A549 (cell line): Measurements from ENCODE around the gene NKX3-2. TPM values are rescaled to one million over a fixed set of nuclear protein-coding genes. Genes with fewer than 3 reads are reported as not detected.

ENCODE experiments used
- ATAC-seq, 2 experiments: fragments of 200-7000 bp in 1 of 2; fragments of >200 bp in 1 of 2; cut with Nextera tagmentation in 1 of 2; cut with Tn5 transposase in 1 of 2; 3 replicates each; pipeline versions ENCODE4 v1.8.0 to v1.9.1; 2018 to 2020; ENCODE audit warnings: mild to moderate bottlenecking in 1 of 2, moderate library complexity in 1 of 2
- CTCF ChIA-PET: fragments of 300-600 bp; sonication (Branson Sonifier 250); formaldehyde crosslinking; extraction: SDS; loops from one replicate; lab custom pipeline; 2021; ENCODE audit warnings: antibody characterized with exemption, inconsistent platforms; lab: Yijun Ruan, JAX
- POLR2A ChIA-PET: fragments of 350-600 bp; formaldehyde crosslinking; extraction: SDS; loops from one replicate; lab custom pipeline; 2021; ENCODE audit warnings: antibody characterized with exemption, inconsistent platforms; lab: Yijun Ruan, JAX
- DNase-seq, 2 experiments: peaks; one replicate each; pipeline versions ENCODE4 v3.0.0 to v3.0.0-alpha.2; 2011 to 2016; ENCODE audit warnings: low read depth in 1 of 2, low spot score in 1 of 2
- FAIRE-seq: peaks from 2 replicates; lab custom pipeline; 2011; peaks lifted over from hg19 to GRCh38; lab: Jason Lieb, UNC
- H3K27ac ChIP-seq, 2 experiments: fragments of >200 bp; sonication (Bioruptor Twin); formaldehyde crosslinking; 3 replicates each; pipeline ENCODE4 v1.5.1; 2016 to 2017
- H3K4me1 ChIP-seq: fragments of >200 bp; sonication (Bioruptor Twin); formaldehyde crosslinking; 3 replicates; pipeline ENCODE4 v1.6.1; 2016
- H3K4me2 ChIP-seq: fragments of >200 bp; sonication (Bioruptor Twin); formaldehyde crosslinking; 3 replicates; pipeline ENCODE4 v1.6.1; 2016
- H3K4me3 ChIP-seq: fragments of >200 bp; sonication (Bioruptor Twin); formaldehyde crosslinking; 3 replicates; pipeline ENCODE4 v1.5.1; 2016
- H3K9me3 ChIP-seq: fragments of >200 bp; sonication (Bioruptor Twin); formaldehyde crosslinking; 3 replicates; pipeline ENCODE4 v1.6.1; 2016
- BHLHE40 ChIP-seq: IDR thresholded peaks from 2 replicates; pipeline ENCODE4 v1.6.1; 2012; ENCODE audit warnings: low read depth, low read length, inconsistent platforms
- E2F6 ChIP-seq: IDR thresholded peaks from 2 replicates; pipeline ENCODE4 v1.6.1; 2012; ENCODE audit warnings: low read depth, borderline replicate concordance
- EHMT2 ChIP-seq: fragments of 200-600 bp; sonication (generic); IDR thresholded peaks from 2 replicates; pipeline ENCODE4 v1.6.1; 2016; ENCODE audit warnings: antibody characterized with exemption, low read depth, mild to moderate bottlenecking, moderate library complexity
- ELK1 ChIP-seq: fragments of 150-350 bp; IDR thresholded peaks from 2 replicates; pipeline ENCODE4 v1.6.1; 2014; ENCODE audit warnings: low read depth, mild to moderate bottlenecking, low read length
- FOXS1 ChIP-seq: fragments of 250-450 bp; sonication (Bioruptor Pico); IDR thresholded peaks from 2 replicates; pipeline ENCODE4 v1.5.0; 2020; ENCODE audit warnings: mild to moderate bottlenecking, moderate library complexity
- HDAC2 ChIP-seq: fragments of 200-600 bp; sonication (generic); IDR thresholded peaks from 2 replicates; pipeline ENCODE4 v1.6.1; 2016
- HES2 ChIP-seq: fragments of >200 bp; sonication (Bioruptor Twin); formaldehyde crosslinking; IDR thresholded peaks from 2 replicates; pipeline ENCODE4 v1.6.1; 2016
- HOXB13 ChIP-seq: fragments of 250-450 bp; sonication (Bioruptor Pico); IDR thresholded peaks from 2 replicates; pipeline ENCODE4 v1.5.0; 2020; ENCODE audit warnings: low read depth, mild to moderate bottlenecking, moderate library complexity
- HOXB5 ChIP-seq: fragments of 250-450 bp; sonication (Bioruptor Pico); IDR thresholded peaks from 2 replicates; pipeline ENCODE4 v1.5.0; 2020; ENCODE audit warnings: mild to moderate bottlenecking, moderate library complexity
- JUNB ChIP-seq: fragments of >200 bp; sonication (Bioruptor Twin); formaldehyde crosslinking; IDR thresholded peaks from 2 replicates; pipeline ENCODE4 v1.6.1; 2016
- KDM1A ChIP-seq: fragments of 200-600 bp; sonication (generic); IDR thresholded peaks from 2 replicates; pipeline ENCODE4 v1.6.1; 2016; ENCODE audit warnings: low read depth, mild to moderate bottlenecking
- MAX ChIP-seq: IDR thresholded peaks from 2 replicates; pipeline ENCODE4 v1.6.1; 2012
- MAZ ChIP-seq: fragments of 150-350 bp; IDR thresholded peaks from 2 replicates; pipeline ENCODE4 v1.6.1; 2014; ENCODE audit warnings: antibody characterized with exemption, low read depth, low read length, borderline replicate concordance
- MYC ChIP-seq: IDR thresholded peaks from 2 replicates; pipeline ENCODE4 v1.6.1; 2012; ENCODE audit warnings: mild to moderate bottlenecking, inconsistent platforms, low read length, improper control_type of control experiment, borderline replicate concordance
- NPAS2 ChIP-seq: fragments of 250-450 bp; sonication (Bioruptor Pico); IDR thresholded peaks from 2 replicates; pipeline ENCODE4 v1.8.0; 2022; ENCODE audit warnings: mild to moderate bottlenecking, moderate library complexity, borderline replicate concordance
- PBX3 ChIP-seq: IDR thresholded peaks from 2 replicates; pipeline ENCODE4 v1.6.1; 2012
- POLR2A ChIP-seq: IDR thresholded peaks from 2 replicates; pipeline ENCODE4 v1.6.1; 2012; ENCODE audit warnings: mild to moderate bottlenecking, low read length
- POLR2AphosphoS2 ChIP-seq: conservative IDR thresholded peaks from 2 replicates; pipeline ENCODE4 v1.6.1; 2012; ENCODE audit warnings: low read length, improper control_type of control experiment, inconsistent platforms
- RCOR1 ChIP-seq: fragments of 150-350 bp; IDR thresholded peaks from 2 replicates; pipeline ENCODE4 v1.6.1; 2014; ENCODE audit warnings: antibody characterized with exemption, low read length, low read depth
- TFCP2L1 ChIP-seq: fragments of 250-450 bp; sonication (Bioruptor Pico); IDR thresholded peaks from 2 replicates; pipeline ENCODE4 v1.5.0; 2021; ENCODE audit warnings: mild to moderate bottlenecking
- TP53 ChIP-seq: fragments of 250-450 bp; sonication (Bioruptor Pico); IDR thresholded peaks from 2 replicates; pipeline ENCODE4 v1.5.0; 2021; ENCODE audit warnings: mild to moderate bottlenecking, moderate library complexity
- USF2 ChIP-seq: fragments of 450-650 bp; IDR thresholded peaks from 2 replicates; pipeline ENCODE4 v1.6.1; 2014; ENCODE audit warnings: antibody characterized with exemption
- ZFP36 ChIP-seq: fragments of 450-650 bp; IDR thresholded peaks from 2 replicates; pipeline ENCODE4 v1.6.1; 2014; ENCODE audit warnings: borderline replicate concordance; ENCODE audit not compliant: partially characterized antibody
- ZSCAN20 ChIP-seq: fragments of 250-450 bp; sonication (Bioruptor Pico); IDR thresholded peaks from 2 replicates; pipeline ENCODE4 v1.8.0; 2022; ENCODE audit warnings: mild to moderate bottlenecking, moderate library complexity
- WGBS: methylation state at CpG from one replicate; pipeline ENCODE4 v1.1.6; 2017; ENCODE audit errors: missing lambda C conversion rate; 5-methylcytosine and 5-hydroxymethylcytosine counted together
- polyA plus RNA-seq, 4 experiments: library from polyadenylated mRNA; depleted of rRNA in 3 of 4; stranded (reverse); fragments of >200 nt; fragmentation: RNase III in 1 of 4; extraction: RNeasy Plus Mini Kit Qiagen cat#74134 plus additional on column Dnase treatment in 1 of 4; gene quantifications; 2 replicates in 3 of 4; 3 replicates in 1 of 4; pipeline ENCODE4 v1.2.3, GENCODE V29; 2011 to 2017

NKX3-2 gene
- polyA plus RNA-seq, 2 of the 4 experiments (the other 2 are of a cell fraction): 0.06 to 0.44 TPM

GRCh38 chr4:13539619-13540445 lies 4.5 kb downstream of the NKX3-2 start:
- DNase-seq (no peak), FAIRE-seq (no peak), ATAC-seq (no peak)
- CTCF ChIA-PET: interaction anchor here (2.6 to 3.4 kb wide), 2 partner anchors 9 to 687 kb away, joined by 22 read pairs; no protein-coding TSS in a partner anchor
- 77% methylated on average over 34 of the region's 42 CpGs for WGBS
- TF ChIP-seq TFCP2L1 (CRISPR knock-in tag) (no peak), BHLHE40 (no peak), HDAC2 (no peak)
- H3K9me3 ChIP-seq: no peaks in the 10 kb centered on the region
- POLR2A ChIA-PET: no interaction called here
- no peak overlapping the region for H3K27ac ChIP-seq
- no peak overlapping the region for H3K4me2 ChIP-seq
- no peak overlapping the region for H3K4me3 ChIP-seq
- H3K4me1 ChIP-seq: no peaks in the 10 kb centered on the region

- 68% methylated on average over 23 of the region's 23 CpGs for whole genome bisulfite sequencing
- CTCF ChIA-PET: no interaction called here
Measured at GRCh38 chr4:13539047-13539618, 5.2 kb downstream of the NKX3-2 start.

GRCh38 chr4:13538427-13538973 lies 5.8 kb downstream of the NKX3-2 start:
- DNase-seq (no peak), ATAC-seq (no peak), FAIRE-seq (no peak)
- ChIA-PET POLR2A (no interaction called here), CTCF (no interaction called here)
- 61% methylated on average over 8 of the region's 16 CpGs for WGBS
- TF ChIP-seq EHMT2: no peak
- TF ChIP-seq ELK1: no peak
- no peak for TF ChIP-seq TP53 (CRISPR knock-in tag)
- no peak for TF ChIP-seq PBX3
- no peak for TF ChIP-seq POLR2A
- TF ChIP-seq HOXB13: no peak
- no peak for TF ChIP-seq JUNB
- TF ChIP-seq ZFP36: no peak
- TF ChIP-seq E2F6: no peak
- TF ChIP-seq USF2: no peak
- TF ChIP-seq FOXS1 (CRISPR knock-in tag): no peak
- TF ChIP-seq POLR2AphosphoS2: no peak
- TF ChIP-seq KDM1A: no peak
- no peak for TF ChIP-seq HOXB5 (CRISPR knock-in tag)
- TF ChIP-seq MYC: no peak
- no peak for TF ChIP-seq MAX
- TF ChIP-seq RCOR1: no peak
- Histone ChIP-seq H3K4me2 (no peak overlapping the region), H3K4me3 (no peak overlapping the region), H3K4me1 (no peaks in the 10 kb centered on the region), H3K9me3 (no peaks in the 10 kb centered on the region), H3K27ac (no peak overlapping the region)

More at GRCh38 chr4:13539047-13539618, 5.2 kb downstream of the NKX3-2 start:
- no peak overlapping the region for H3K4me3 ChIP-seq
- ATAC-seq: no peak
- TF ChIP-seq HDAC2: no peak
- no peak for TF ChIP-seq NPAS2
- no peak for TF ChIP-seq EHMT2
- no peak for TF ChIP-seq MAZ
- TF ChIP-seq HOXB5 (CRISPR knock-in tag): no peak
- TF ChIP-seq JUNB: no peak
- no peak for TF ChIP-seq TFCP2L1 (CRISPR knock-in tag)
- no peak for TF ChIP-seq HES2
- TF ChIP-seq ZSCAN20: no peak
- TF ChIP-seq ELK1: no peak
- no peak for TF ChIP-seq ZFP36
- TF ChIP-seq, all 56 proteins: peak for 0
- H3K4me1 ChIP-seq: no peaks in the 10 kb centered on the region
- FAIRE-seq: no peak
- no peak overlapping the region for H3K4me2 ChIP-seq
- DNase-seq: no peak
- POLR2A ChIA-PET: no interaction called here
- H3K27ac ChIP-seq: no peak overlapping the region
- H3K9me3 ChIP-seq: no peaks in the 10 kb centered on the region
